CD4-positive, alpha-beta T cell treated with Interleukin-2 at 100 ng/mL for 4 hours (primary cell): ENCODE data around the gene AIFM2.
"Not testable (repeated sequence)": the region's sequence is repeated elsewhere in the genome, so short reads cannot be mapped to it uniquely, and the experiment has no call there.

ENCODE experiments used
- DNase-seq: peaks from one replicate; pipeline ENCODE4 v3.0.0-alpha.2; 2020; ENCODE audit warnings: low spot score

The AIFM2 gene

GRCh38 chr10:70092389-70092718 is 40.3 kb downstream of the AIFM2 start:
- DNase-seq, result no peak

- DNase-seq, result no peak
Observed at GRCh38 chr10:70090951-70091350, 41.7 kb downstream of the AIFM2 start.

GRCh38 chr10:70090013-70090412 is 42.6 kb downstream of the AIFM2 start:
- DNase-seq, result no peak

GRCh38 chr10:70088308-70088698 is 44.3 kb downstream of the AIFM2 start:
- no peak for DNase-seq

GRCh38 chr10:70087616-70088307 is 44.9 kb downstream of the AIFM2 start:
- no peak for DNase-seq

DNA sequence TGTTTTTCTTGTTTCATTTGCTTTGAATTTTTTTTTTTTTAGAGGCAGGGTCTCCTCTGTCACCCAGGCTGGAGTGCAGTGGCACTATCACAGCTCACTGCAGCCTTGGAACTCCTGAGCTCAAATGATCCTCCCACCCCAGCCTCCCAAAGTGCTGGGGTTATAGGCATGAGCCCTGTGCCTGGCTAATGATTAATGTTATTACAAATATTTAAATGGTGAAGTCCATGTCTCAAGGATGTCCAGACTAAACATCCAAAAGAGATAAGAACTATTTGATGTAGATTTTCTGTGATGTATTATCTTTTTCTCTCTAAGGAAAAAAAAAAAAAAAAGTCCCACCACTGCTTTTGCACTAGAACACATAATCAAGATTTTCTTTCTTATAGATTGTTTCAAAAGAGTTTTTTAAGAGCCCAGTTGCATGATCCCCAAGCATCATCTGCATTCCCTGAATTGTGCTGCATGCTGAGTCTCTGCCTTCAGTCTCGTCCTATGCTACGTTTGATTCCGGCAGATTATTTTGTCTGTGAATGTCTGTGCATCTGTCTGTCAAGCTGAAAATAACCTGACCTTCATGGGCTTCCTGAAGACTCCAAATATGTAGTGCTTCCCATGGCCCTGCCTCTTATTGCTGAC is 46.5 kb downstream of the AIFM2 start:
- no peak for DNase-seq

GRCh38 chr10:70084189-70084588 is 48.4 kb downstream of the AIFM2 start:
- DNase-seq, result no peak

DNA sequence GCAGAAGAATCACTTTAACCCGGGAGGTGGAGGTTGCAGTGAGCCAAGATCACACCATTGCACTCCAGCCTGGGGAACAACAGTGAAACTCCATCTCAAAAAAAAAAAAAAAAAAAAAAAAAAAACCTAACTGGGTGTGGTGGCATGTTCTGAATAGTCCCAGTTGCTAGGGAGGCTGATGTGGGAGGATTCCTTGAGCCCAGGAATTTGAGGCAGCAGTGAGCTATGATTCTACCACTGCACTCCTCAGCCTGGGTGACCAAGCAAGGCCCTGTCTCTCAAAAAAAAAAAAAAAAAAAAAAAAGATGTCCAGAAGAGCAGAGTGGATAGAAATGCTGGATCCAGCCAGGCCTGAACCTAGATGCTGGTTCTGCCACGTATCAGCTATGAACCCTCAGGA is 51.8 kb downstream of the AIFM2 start:
- not testable (repeated sequence) for DNase-seq

GRCh38 chr10:70078937-70079336 is 53.7 kb downstream of the AIFM2 start:
- DNase-seq, result no peak

- no peak for DNase-seq
Observed at GRCh38 chr10:70078329-70078728, 54.3 kb downstream of the AIFM2 start.

GRCh38 chr10:70074971-70075370 is 57.7 kb downstream of the AIFM2 start:
- DNase-seq, result no peak

- no peak for DNase-seq
Observed at GRCh38 chr10:70074165-70074564, 58.5 kb downstream of the AIFM2 start.

- DNase-seq, result no peak
Observed at GRCh38 chr10:70070834-70071233, 61.8 kb downstream of the AIFM2 start.

DNA sequence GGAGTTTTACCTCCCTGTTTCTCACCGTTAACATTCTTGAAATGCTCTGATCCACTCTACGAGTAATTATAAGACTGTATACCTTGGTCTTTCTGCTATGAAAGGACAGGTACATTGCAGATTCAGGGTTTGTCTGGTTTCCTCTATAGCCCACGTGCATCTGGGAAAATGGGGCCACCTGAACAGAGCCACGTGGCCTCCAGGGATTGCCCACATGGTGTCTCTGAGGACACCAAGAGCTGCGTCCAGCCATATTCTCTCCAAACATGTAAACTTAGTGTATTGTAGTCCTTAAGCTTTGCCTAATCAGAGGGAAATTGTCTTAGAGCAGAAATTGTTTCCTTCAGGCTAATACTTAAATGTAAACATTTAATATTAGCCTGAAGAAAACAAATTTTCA is 63.3 kb downstream of the AIFM2 start:
- no peak for DNase-seq

- DNase-seq, result no peak
Observed at GRCh38 chr10:70068925-70069324, 63.7 kb downstream of the AIFM2 start.

DNA sequence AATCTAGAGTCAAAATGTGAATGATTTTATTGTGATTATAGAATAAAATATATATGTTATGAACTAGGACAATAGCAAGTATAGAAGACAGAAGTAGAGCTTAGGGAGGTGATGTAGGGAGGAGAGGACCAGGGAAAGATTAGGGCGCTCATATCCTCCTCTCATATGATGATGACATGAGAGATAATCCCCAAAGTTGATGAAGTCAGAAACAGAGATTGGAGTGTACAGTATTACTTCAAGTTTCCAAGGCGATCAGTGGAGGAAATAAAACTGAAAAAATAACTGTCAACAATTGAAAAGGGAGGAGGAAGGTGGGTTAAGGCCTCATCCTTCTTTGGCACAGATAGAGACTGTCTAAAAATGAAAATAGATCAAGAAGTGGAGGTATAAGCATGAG is 65.0 kb downstream of the AIFM2 start:
- no peak for DNase-seq

DNA sequence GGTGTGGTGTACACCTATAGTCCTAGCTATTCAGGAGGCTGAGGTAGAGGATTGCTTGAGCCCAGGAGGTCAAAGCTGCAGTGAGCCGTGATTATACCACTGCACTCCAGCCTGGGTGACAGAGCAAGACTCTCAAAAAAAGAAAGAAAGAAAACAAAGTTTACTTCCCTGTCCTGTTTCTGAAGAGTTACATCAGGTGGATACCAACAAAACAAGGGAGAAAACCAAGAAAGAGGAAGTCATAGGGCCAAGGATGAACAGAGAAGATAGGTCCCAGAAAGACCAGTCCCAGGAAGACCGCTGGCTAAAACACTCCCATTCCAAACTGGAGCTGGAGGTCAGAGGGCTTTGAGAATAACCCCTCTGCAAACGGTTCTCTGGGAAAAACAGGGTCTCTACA is 66.4 kb downstream of the AIFM2 start:
- no peak for DNase-seq

DNA sequence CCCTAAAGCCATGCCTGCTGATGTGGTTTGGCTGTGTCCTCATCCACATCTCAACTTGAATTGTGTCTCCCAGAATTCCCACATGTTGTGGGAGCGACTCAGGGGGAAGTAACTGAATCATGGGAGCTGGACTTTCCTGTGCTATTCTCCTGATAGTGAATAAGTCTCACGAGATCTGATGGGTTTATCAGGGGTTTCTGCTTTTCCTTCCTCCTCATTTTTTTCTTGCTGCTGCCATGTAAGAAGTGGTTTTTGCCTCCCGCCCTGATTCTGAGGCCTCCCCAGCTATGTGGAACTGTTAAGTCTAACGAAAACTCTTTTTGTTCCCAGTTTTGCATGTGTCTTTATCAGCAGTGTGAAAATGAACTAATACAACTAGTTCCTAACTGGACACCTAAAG is 68.1 kb downstream of the AIFM2 start:
- DNase-seq, result no peak

GRCh38 chr10:70063418-70064098 is 69.1 kb downstream of the AIFM2 start:
- DNase-seq, result no peak
